Activated T-helper 2 cell treated with anti-CD3 and anti-CD28 coated beads, Interferon-gamma antibody, Interleukin-2, Interleukin-4, amounts not matched to agents 10 μg/mL and 5 μg/mL and 100 μg/mL, durations not matched to agents 14 hours and 24 hours and 36 hours (primary cell): ENCODE measurements around the gene SLC8A1. TPM values are rescaled to one million over a fixed set of nuclear protein-coding genes. Genes with fewer than 3 reads are reported as not detected.

Source experiments
- DNase-seq: peaks from one replicate; pipeline ENCODE4 v3.0.0; 2021; ENCODE audit warnings: low spot score
- H3K27ac Mint-ChIP-seq: one replicate; pipeline ENCODE4 v1.8.0; 2021; ENCODE audit warnings: mixed read lengths
- H3K27me3 Mint-ChIP-seq: one replicate; pipeline ENCODE4 v1.8.0; 2021; ENCODE audit warnings: low read depth, mixed read lengths
- H3K36me3 Mint-ChIP-seq: one replicate; pipeline ENCODE4 v1.8.0; 2021; ENCODE audit warnings: low read depth, mixed read lengths
- H3K4me1 Mint-ChIP-seq: one replicate; pipeline ENCODE4 v1.8.0; 2021; ENCODE audit warnings: low read depth, mixed read lengths
- H3K4me3 Mint-ChIP-seq: one replicate; pipeline ENCODE4 v1.8.0; 2021; ENCODE audit warnings: low read depth, mild to moderate bottlenecking, moderate library complexity, mixed read lengths
- H3K9me3 Mint-ChIP-seq: one replicate; pipeline ENCODE4 v1.8.0; 2021; ENCODE audit warnings: mixed read lengths
- intact Hi-C: fragments of 100-400 bp; cut with micrococcal nuclease; formaldehyde crosslinking; loops from one replicate; pipeline ENCODE4 v1.15.1; 2023
- total RNA-seq: library from RNA; stranded (reverse); gene quantifications from 2 replicates; pipeline ENCODE4 v1.2.3, GENCODE V29; 2022

Gene SLC8A1
- total RNA-seq = 5.5 and 5.7 TPM in 2 replicates

DNA sequence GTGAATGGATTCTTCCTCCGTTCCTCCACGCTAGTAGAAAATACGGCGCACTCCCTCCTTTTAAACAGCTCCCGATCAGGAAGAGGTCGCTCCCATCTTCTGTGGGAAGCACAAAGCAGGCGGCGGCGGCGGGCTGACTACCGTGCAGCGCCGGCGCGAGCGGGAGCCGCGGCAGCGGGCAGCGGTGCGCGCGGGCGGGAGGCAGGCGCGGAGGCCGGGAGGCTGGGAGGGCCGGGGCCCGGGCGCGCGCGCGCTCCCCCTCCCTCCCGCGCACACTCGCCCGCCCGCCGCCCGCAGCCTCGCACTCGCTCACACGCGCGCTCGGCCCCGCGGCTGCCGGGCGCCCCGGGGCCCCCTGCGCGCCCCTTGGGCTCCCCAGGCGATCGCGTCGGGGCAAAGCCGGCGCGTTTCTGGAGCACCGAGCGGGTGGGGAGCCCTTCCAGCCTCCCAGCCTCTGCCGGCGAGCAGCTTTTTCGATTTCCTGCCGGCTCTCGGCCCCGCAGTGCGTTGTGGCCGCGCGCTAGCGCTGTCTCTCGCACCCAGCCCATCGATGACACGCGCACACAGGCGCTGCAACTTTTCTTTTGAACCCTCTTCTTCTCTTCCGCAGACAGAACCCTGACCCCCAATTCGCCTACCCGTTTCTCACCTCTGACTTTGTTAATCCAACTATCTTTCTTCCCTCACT is at the start of gene SLC8A1:
Gene SLC8A1 (minus strand): TSS at position 173 of the 688 bp plus-strand sequence.
- peak; percentile 13 for DNase-seq
- Mint-ChIP-seq H3K4me1 (peaks cover 25% of the 10 kb centered on the region), H3K4me3 (peak within 1 kb of the TSS; percentile 94), H3K27ac (peak within 1 kb of the TSS; percentile 78), H3K9me3 (no peaks in the 10 kb centered on the region), H3K36me3 (peaks cover 3% of the 10 kb centered on the region), H3K27me3 (peaks cover 51% of the 10 kb centered on the region)
- intact Hi-C loops = loop anchor here (2.0 to 10.0 kb wide), 2 partner anchors 207 to 539 kb away; no protein-coding TSS in a partner anchor

- Mint-ChIP-seq H3K9me3 (no peaks in the 10 kb centered on the region), H3K4me3 (no peak overlapping the region), H3K4me1 (no peaks in the 10 kb centered on the region), H3K27me3 (no peaks in the 10 kb centered on the region), H3K27ac (no peak overlapping the region), H3K36me3 (no peaks in the 10 kb centered on the region)
- no peak for DNase-seq
- intact Hi-C loops = no loop called here
Measured at GRCh38 chr2:40499437-40499836, 47.5 kb upstream of the SLC8A1 start.

DNA sequence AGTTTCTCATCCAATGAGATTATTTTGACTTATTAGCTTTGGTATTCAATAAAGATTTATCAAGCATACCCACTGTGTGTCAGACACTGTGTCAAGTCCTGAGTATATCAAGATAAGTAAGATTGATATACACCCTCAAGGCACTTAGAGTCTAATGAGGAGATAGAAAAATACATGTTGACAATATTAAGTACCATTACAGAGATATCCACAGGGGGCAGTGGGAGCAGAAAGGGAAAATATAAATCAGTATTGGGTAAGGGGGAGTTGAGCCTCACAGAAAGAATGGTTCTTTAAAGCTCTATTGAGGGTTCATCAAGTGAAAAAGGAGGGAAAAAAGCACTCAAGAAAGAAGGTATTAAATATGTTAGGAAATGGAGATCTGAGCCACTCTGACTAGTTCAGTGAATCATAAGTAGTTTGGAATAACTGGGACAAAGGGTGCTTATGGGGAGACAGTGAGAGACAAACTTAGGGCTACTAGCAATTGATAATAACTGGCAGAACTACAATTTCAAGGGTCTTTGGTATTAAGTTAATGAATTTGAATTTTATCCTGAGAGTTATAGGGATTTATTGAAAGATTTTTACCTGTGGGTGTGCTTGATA is 45.5 kb upstream of the SLC8A1 start:
- H3K27me3 Mint-ChIP-seq = no peaks in the 10 kb centered on the region
- H3K27ac Mint-ChIP-seq = no peak overlapping the region
- H3K4me3 Mint-ChIP-seq = no peak overlapping the region
- no peaks in the 10 kb centered on the region for H3K4me1 Mint-ChIP-seq
- intact Hi-C loops = no loop called here
- no peak for DNase-seq
- H3K36me3 Mint-ChIP-seq = no peaks in the 10 kb centered on the region
- peaks cover 4% of the 10 kb centered on the region for H3K9me3 Mint-ChIP-seq

GRCh38 chr2:40489678-40489960 is 37.7 kb upstream of the SLC8A1 start:
- Mint-ChIP-seq H3K36me3 (no peaks in the 10 kb centered on the region), H3K4me1 (peaks cover 10% of the 10 kb centered on the region), H3K9me3 (peaks cover 4% of the 10 kb centered on the region), H3K27me3 (no peaks in the 10 kb centered on the region), H3K4me3 (no peak overlapping the region), H3K27ac (no peak overlapping the region)
- intact Hi-C loops = no loop called here
- DNase-seq = no peak

DNA sequence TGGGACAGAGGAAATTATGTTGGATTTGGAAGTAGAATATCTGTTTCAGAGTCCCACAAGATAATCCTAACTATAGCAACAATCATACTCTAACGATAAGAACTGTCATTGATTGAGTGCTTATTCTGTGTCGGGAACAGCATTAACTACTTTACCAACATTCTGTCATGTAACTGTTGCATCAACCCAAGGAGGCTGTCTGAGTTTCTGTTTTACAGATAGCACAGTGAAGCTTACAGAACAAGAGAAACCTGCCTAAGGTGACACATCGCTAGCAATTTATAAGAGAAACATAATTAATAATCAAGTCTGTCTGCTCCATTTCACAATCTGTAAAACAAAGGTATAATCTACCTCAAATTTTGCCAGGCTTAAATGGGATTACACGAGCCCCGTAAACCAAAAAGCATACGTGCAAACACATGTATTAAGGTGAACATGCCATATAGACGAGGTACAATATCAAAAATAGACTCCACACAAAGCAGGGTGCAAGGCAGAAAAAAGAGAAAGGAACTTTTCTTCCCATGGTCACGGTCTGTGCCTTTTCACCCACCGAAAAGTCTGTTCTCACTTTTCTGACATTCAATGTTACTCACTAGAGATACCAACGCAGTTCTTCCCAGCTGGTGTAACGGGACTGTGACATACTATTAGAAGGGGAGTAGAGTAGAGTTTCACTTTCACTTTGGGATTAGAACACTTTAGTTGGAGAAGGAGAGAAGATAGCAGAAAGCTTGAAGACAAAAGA is 37.2 kb upstream of the SLC8A1 start:
- no peaks in the 10 kb centered on the region for H3K27me3 Mint-ChIP-seq
- H3K4me1 Mint-ChIP-seq = peaks cover 10% of the 10 kb centered on the region
- H3K4me3 Mint-ChIP-seq = peak overlapping the region; percentile 45
- no peak for DNase-seq
- intact Hi-C loops = no loop called here
- H3K36me3 Mint-ChIP-seq = no peaks in the 10 kb centered on the region
- peaks cover 4% of the 10 kb centered on the region for H3K9me3 Mint-ChIP-seq
- no peak overlapping the region for H3K27ac Mint-ChIP-seq

- no peaks in the 10 kb centered on the region for H3K9me3 Mint-ChIP-seq
- H3K4me3 Mint-ChIP-seq = no peak overlapping the region
- no peak overlapping the region for H3K27ac Mint-ChIP-seq
- H3K27me3 Mint-ChIP-seq = no peaks in the 10 kb centered on the region
- peaks cover 10% of the 10 kb centered on the region for H3K4me1 Mint-ChIP-seq
- no peaks in the 10 kb centered on the region for H3K36me3 Mint-ChIP-seq
- DNase-seq = no peak
- intact Hi-C loops = no loop called here
Measured at GRCh38 chr2:40488101-40488601, 36.3 kb upstream of the SLC8A1 start.

GRCh38 chr2:40487602-40488001 is 35.7 kb upstream of the SLC8A1 start:
- intact Hi-C loops = no loop called here
- no peak overlapping the region for H3K4me3 Mint-ChIP-seq

DNA sequence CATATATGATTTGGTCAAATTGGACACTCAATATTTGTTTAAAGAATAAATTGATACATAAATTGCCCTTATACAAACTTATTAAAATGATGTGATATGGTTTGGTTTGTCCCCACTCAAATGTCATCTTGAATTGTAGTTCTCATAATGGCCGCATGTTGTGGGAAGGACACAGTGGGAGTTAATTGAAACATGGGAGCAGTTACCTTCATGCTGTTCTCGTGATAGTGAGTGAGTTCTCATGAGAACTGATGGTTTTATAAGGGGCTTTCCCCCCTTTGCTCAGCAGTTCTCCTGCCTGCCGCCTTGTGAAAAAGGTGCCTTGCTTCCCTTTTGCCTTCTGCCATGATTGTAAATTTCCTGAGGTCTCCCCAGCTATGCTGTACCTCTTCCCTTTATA is 34.0 kb upstream of the SLC8A1 start:
- no peaks in the 10 kb centered on the region for H3K9me3 Mint-ChIP-seq
- H3K36me3 Mint-ChIP-seq = no peaks in the 10 kb centered on the region
- intact Hi-C loops = no loop called here
- no peaks in the 10 kb centered on the region for H3K27me3 Mint-ChIP-seq
- no peak overlapping the region for H3K4me3 Mint-ChIP-seq
- no peak for DNase-seq
- H3K4me1 Mint-ChIP-seq = peaks cover 10% of the 10 kb centered on the region
- no peak overlapping the region for H3K27ac Mint-ChIP-seq

More at GRCh38 chr2:40487602-40488001, 35.7 kb upstream of the SLC8A1 start:
- DNase-seq = no peak
- Mint-ChIP-seq H3K27me3 (no peaks in the 10 kb centered on the region), H3K4me1 (peaks cover 10% of the 10 kb centered on the region), H3K27ac (no peak overlapping the region), H3K9me3 (no peaks in the 10 kb centered on the region), H3K36me3 (no peaks in the 10 kb centered on the region)

- no peak for DNase-seq
- no peaks in the 10 kb centered on the region for H3K9me3 Mint-ChIP-seq
- H3K27me3 Mint-ChIP-seq = no peaks in the 10 kb centered on the region
- H3K4me3 Mint-ChIP-seq = no peak overlapping the region
- H3K27ac Mint-ChIP-seq = no peak overlapping the region
- intact Hi-C loops = no loop called here
- peaks cover 10% of the 10 kb centered on the region for H3K4me1 Mint-ChIP-seq
- H3K36me3 Mint-ChIP-seq = no peaks in the 10 kb centered on the region
Measured at GRCh38 chr2:40485318-40485717, 33.4 kb upstream of the SLC8A1 start.

DNA sequence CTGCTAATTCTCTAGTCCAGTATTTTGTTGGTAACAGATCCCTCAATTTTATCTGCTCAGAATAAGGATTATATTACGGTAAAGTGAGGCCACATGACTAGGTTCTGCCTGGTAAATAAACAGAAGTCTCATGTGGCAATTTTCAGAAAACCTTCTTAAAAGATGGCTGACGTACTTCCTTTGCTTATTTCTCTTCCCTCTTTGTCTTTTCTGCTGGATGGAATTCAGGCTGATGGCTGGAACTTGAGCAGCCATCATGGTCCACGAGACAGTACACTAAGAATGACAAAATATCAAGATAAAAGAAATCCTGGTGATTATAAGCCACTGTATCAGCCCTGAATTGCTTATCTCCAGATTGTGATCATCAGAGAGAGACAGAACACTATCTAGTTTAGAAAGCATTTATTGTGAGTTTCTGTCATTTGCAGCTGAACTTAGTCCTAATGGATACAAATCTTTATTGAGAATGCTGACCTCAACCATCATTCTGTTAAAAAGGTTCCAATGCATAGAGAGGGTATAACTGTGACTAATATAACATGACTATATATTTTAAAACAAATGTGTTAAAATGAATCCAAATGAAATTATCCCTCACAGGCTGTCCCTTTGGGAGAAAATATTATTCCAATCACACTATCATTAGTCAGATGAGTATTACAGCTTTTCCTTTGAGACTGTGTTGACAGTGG is 31.8 kb upstream of the SLC8A1 start:
- DNase-seq = no peak
- Mint-ChIP-seq H3K27me3 (no peaks in the 10 kb centered on the region), H3K4me1 (no peaks in the 10 kb centered on the region), H3K4me3 (no peak overlapping the region), H3K9me3 (no peaks in the 10 kb centered on the region), H3K36me3 (no peaks in the 10 kb centered on the region), H3K27ac (no peak overlapping the region)
- intact Hi-C loops = no loop called here

DNA sequence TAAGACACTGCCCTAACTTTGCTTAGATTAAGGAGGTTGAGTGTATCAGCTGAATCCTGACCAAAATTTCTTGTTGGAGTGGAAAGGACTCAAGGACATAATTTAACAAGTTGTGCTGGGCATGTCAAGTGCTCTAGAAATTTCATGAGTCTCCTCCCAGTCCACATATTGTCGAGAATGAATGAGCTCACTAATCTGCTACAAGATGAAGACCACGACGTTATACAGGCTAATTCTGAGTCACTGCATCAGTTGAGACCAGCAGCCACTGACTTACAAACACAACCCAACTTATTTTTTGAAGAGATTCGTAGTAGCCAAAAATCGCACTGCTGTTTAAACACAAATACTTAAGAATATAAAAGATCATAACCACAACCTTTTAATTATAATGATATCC is 28.7 kb upstream of the SLC8A1 start:
- H3K27me3 Mint-ChIP-seq = no peaks in the 10 kb centered on the region
- DNase-seq = no peak
- H3K36me3 Mint-ChIP-seq = no peaks in the 10 kb centered on the region
- intact Hi-C loops = no loop called here
- H3K4me3 Mint-ChIP-seq = no peak overlapping the region
- H3K4me1 Mint-ChIP-seq = peaks cover 1% of the 10 kb centered on the region
- H3K27ac Mint-ChIP-seq = no peak overlapping the region
- H3K9me3 Mint-ChIP-seq = no peaks in the 10 kb centered on the region

- no peaks in the 10 kb centered on the region for H3K9me3 Mint-ChIP-seq
- H3K27ac Mint-ChIP-seq = no peak overlapping the region
- no peak overlapping the region for H3K4me3 Mint-ChIP-seq
Measured at GRCh38 chr2:40480073-40480472, 28.2 kb upstream of the SLC8A1 start.

More at GRCh38 chr2:40480073-40480472, 28.2 kb upstream of the SLC8A1 start:
- Mint-ChIP-seq H3K4me1 (peaks cover 1% of the 10 kb centered on the region), H3K36me3 (no peaks in the 10 kb centered on the region), H3K27me3 (no peaks in the 10 kb centered on the region)
- intact Hi-C loops = no loop called here
- DNase-seq = no peak
